ENCODE data around the gene CCT7. TPM values are rescaled to one million over a fixed set of nuclear protein-coding genes. Genes with fewer than 3 reads are reported as not detected.

The CCT7 gene
- total and polyA plus RNA-seq, 10 of the 15 experiments (the other 5 are each of a cell fraction or from before 2014, with no cell fraction given), result 206 to 598 (median 486) TPM

DNA sequence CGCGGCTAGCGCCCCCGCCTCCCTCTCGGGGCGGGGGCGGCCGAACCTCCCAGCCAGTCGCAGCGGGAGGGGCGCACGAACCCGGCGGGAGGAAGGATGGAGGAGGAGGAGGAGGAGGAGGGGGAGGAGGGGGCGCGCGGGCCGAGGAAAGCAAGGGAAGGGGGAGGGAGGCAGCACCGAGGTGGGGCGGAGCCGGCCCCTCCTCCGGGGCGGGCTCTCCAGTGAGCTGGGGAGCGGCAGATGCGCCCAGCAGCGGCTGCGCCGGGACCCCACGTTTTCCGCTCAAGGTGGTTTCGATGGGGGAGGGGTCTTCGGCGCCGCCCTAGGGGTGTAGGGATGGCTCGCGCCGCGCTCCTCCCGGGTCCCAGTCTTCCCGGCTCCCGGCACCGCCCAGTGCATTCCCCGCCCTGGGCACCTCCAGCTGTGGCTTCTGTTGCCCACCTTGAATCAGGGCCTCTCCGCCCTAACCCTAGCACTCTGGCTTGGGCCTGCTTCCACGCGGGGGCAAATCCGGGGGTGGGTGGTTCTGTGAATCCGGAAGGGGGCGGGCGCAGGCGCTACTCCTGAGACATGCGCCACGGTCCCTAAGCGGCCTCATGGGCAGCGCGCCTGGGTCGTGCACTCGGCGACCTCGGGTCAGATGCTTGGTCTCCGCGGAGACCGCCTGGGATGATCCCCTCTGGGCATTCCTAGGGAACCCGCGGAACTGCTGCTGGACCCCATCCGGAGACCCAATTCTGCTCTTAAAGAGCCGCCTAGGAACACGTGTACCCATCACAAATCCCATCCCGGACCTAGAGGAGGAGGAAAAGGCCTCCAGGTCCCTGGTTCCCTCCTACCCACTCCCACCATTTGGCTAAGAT, 50.4 kb downstream of the CCT7 start, which contains the start of gene FBXO41 (continued):
- TF ChIP-seq, protein P1, sequence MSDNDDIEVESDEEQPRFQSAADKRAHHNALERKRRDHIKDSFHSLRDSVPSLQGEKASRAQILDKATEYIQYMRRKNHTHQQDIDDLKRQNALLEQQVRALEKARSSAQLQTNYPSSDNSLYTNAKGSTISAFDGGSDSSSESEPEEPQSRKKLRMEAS (IDR thresholded peaks at IDR 0.05; ENCODE audit: low read depth, low read length), result peak; percentile 85
- TF ChIP-seq, protein P2, sequence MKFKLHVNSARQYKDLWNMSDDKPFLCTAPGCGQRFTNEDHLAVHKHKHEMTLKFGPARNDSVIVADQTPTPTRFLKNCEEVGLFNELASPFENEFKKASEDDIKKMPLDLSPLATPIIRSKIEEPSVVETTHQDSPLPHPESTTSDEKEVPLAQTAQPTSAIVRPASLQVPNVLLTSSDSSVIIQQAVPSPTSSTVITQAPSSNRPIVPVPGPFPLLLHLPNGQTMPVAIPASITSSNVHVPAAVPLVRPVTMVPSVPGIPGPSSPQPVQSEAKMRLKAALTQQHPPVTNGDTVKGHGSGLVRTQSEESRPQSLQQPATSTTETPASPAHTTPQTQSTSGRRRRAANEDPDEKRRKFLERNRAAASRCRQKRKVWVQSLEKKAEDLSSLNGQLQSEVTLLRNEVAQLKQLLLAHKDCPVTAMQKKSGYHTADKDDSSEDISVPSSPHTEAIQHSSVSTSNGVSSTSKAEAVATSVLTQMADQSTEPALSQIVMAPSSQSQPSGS (IDR thresholded peaks at IDR 0.05; ENCODE audit: low read length), result no peak
- TF ChIP-seq NFXL1 (IDR thresholded peaks at IDR 0.05; ENCODE audit: borderline replicate concordance) (peak; percentile 99), SIX5 (IDR thresholded peaks at IDR 0.05; ENCODE audit: low read depth, low read length, severe bottlenecking) (no peak), KAT2A (conservative IDR thresholded peaks at IDR 0.05; ENCODE audit: control insufficient read depth, low read depth, low read length) (no peak), BACH1 (IDR thresholded peaks at IDR 0.05; ENCODE audit: borderline replicate concordance) (peak; percentile 43; the same call in 1 of the 2 replicates), IRF4 (IDR thresholded peaks at IDR 0.05; ENCODE audit: low read depth, low read length) (no peak), NFYA (IDR thresholded peaks at IDR 0.05; ENCODE audit: borderline replicate concordance, low read depth, low read length) (no peak), GATAD2B (conservative IDR thresholded peaks at IDR 0.05; ENCODE audit: low read depth) (peak; percentile 86), MTA2 (IDR thresholded peaks at IDR 0.05; ENCODE audit: low read depth) (peak; percentile 36; the same call in 1 of the 2 replicates), SUPT20H (IDR thresholded peaks at IDR 0.05; ENCODE audit: borderline replicate concordance, control insufficient read depth, low read depth, low read length) (no peak), NR2C1 (IDR thresholded peaks at IDR 0.05) (no peak; the same call in none of the 2 replicates), TCF3 (IDR thresholded peaks at IDR 0.05; ENCODE audit: borderline replicate concordance, insufficient read depth, low read depth, low read length) (peak; percentile 50), MXI1 (IDR thresholded peaks at IDR 0.05; ENCODE audit: low read depth, low read length) (peak; percentile 58; the same call in 1 of the 2 replicates), EZH2 (IDR thresholded peaks at IDR 0.05; ENCODE audit: borderline replicate concordance, control insufficient read depth, low read depth, low read length) (no peak)
- TF ChIP-seq, protein P3, sequence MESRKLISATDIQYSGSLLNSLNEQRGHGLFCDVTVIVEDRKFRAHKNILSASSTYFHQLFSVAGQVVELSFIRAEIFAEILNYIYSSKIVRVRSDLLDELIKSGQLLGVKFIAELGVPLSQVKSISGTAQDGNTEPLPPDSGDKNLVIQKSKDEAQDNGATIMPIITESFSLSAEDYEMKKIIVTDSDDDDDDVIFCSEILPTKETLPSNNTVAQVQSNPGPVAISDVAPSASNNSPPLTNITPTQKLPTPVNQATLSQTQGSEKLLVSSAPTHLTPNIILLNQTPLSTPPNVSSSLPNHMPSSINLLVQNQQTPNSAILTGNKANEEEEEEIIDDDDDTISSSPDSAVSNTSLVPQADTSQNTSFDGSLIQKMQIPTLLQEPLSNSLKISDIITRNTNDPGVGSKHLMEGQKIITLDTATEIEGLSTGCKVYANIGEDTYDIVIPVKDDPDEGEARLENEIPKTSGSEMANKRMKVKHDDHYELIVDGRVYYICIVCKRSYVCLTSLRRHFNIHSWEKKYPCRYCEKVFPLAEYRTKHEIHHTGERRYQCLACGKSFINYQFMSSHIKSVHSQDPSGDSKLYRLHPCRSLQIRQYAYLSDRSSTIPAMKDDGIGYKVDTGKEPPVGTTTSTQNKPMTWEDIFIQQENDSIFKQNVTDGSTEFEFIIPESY (IDR thresholded peaks at IDR 0.05), result no peak
- TF ChIP-seq, protein P4, sequence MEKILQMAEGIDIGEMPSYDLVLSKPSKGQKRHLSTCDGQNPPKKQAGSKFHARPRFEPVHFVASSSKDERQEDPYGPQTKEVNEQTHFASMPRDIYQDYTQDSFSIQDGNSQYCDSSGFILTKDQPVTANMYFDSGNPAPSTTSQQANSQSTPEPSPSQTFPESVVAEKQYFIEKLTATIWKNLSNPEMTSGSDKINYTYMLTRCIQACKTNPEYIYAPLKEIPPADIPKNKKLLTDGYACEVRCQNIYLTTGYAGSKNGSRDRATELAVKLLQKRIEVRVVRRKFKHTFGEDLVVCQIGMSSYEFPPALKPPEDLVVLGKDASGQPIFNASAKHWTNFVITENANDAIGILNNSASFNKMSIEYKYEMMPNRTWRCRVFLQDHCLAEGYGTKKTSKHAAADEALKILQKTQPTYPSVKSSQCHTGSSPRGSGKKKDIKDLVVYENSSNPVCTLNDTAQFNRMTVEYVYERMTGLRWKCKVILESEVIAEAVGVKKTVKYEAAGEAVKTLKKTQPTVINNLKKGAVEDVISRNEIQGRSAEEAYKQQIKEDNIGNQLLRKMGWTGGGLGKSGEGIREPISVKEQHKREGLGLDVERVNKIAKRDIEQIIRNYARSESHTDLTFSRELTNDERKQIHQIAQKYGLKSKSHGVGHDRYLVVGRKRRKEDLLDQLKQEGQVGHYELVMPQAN (conservative IDR thresholded peaks at IDR 0.05), result peak; percentile 43; the same call in 1 of the 2 replicates
- TF ChIP-seq, protein P5, sequence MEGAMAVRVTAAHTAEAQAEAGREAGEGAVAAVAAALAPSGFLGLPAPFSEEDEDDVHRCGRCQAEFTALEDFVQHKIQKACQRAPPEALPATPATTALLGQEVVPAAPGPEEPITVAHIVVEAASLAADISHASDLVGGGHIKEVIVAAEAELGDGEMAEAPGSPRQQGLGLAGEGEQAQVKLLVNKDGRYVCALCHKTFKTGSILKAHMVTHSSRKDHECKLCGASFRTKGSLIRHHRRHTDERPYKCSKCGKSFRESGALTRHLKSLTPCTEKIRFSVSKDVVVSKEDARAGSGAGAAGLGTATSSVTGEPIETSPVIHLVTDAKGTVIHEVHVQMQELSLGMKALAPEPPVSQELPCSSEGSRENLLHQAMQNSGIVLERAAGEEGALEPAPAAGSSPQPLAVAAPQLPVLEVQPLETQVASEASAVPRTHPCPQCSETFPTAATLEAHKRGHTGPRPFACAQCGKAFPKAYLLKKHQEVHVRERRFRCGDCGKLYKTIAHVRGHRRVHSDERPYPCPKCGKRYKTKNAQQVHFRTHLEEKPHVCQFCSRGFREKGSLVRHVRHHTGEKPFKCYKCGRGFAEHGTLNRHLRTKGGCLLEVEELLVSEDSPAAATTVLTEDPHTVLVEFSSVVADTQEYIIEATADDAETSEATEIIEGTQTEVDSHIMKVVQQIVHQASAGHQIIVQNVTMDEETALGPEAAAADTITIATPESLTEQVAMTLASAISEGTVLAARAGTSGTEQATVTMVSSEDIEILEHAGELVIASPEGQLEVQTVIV (IDR thresholded peaks at IDR 0.05; ENCODE audit: borderline replicate concordance, partially characterized antibody), result peak; percentile 21
